WTC11 (cell line): Measurements from ENCODE around the gene GLO1. TPM values are rescaled to one million over a fixed set of nuclear protein-coding genes. Genes with fewer than 3 reads are reported as not detected.

Experiments
- ATAC-seq: fragments of 200-7000 bp; cut with Tn5 transposase; 2 replicates; pipeline ENCODE4 v1.10.0; 2021; ENCODE audit warnings: mild to moderate bottlenecking, moderate library complexity
- CTCF ChIA-PET: fragments of 300-600 bp; sonication (Branson Sonifier 250); formaldehyde crosslinking; loops from one replicate; lab custom pipeline; 2021; ENCODE audit warnings: antibody characterized with exemption; lab: Charles Lee
- POLR2A ChIA-PET: fragments of 350-600 bp; sonication (Branson Sonifier 250); formaldehyde crosslinking; loops from one replicate; lab custom pipeline; 2021; ENCODE audit warnings: antibody characterized with exemption; lab: Charles Lee
- DNase-seq: peaks from one replicate; pipeline ENCODE4 v3.0.0; 2021; ENCODE audit warnings: low spot score
- H3K27ac Mint-ChIP-seq: 2 replicates; pipeline ENCODE4 v1.8.0; 2021; ENCODE audit warnings: mixed read lengths
- H3K27me3 Mint-ChIP-seq: 2 replicates; pipeline ENCODE4 v1.8.0; 2021; ENCODE audit warnings: low read depth, mild to moderate bottlenecking, moderate library complexity, mixed read lengths
- H3K36me3 Mint-ChIP-seq: 2 replicates; pipeline ENCODE4 v1.8.0; 2021; ENCODE audit warnings: mixed read lengths
- H3K4me1 Mint-ChIP-seq: 2 replicates; pipeline ENCODE4 v1.8.0; 2022; ENCODE audit warnings: mixed read lengths
- H3K4me3 Mint-ChIP-seq: 2 replicates; pipeline ENCODE4 v1.8.0; 2021; ENCODE audit warnings: mild to moderate bottlenecking, moderate library complexity, mixed read lengths
- H3K9me3 Mint-ChIP-seq: 2 replicates; pipeline ENCODE4 v1.8.0; 2021; ENCODE audit warnings: mixed read lengths
- AFF4 ChIP-seq: sonication (generic); formaldehyde crosslinking; IDR thresholded peaks from 2 replicates; pipeline ENCODE4 v1.8.1; 2023; ENCODE audit warnings: mild to moderate bottlenecking, missing genetic modification reagents, borderline replicate concordance
- ATF1 ChIP-seq: sonication (generic); formaldehyde crosslinking; IDR thresholded peaks from 2 replicates; pipeline ENCODE4 v1.8.1; 2023; ENCODE audit warnings: mild to moderate bottlenecking, moderate library complexity, missing genetic modification reagents
- CREM ChIP-seq: sonication (generic); formaldehyde crosslinking; IDR thresholded peaks from 2 replicates; pipeline ENCODE4 v1.8.1; 2022; ENCODE audit warnings: mild to moderate bottlenecking, missing genetic modification reagents, moderate library complexity
- CTCF ChIP-seq: fragments of 200-600 bp; IDR thresholded peaks from 2 replicates; pipeline ENCODE4 v1.8.0; 2022; ENCODE audit warnings: antibody characterized with exemption
- E2F1 ChIP-seq: sonication (generic); formaldehyde crosslinking; IDR thresholded peaks from 2 replicates; pipeline ENCODE4 v1.8.0; 2022; ENCODE audit warnings: mild to moderate bottlenecking, missing genetic modification reagents
- HMGA2 ChIP-seq: fragments of 250-450 bp; sonication (Bioruptor Pico); IDR thresholded peaks from 2 replicates; pipeline ENCODE4 v1.4.0; 2021; ENCODE audit warnings: mild to moderate bottlenecking, moderate library complexity
- HMGXB4 ChIP-seq: sonication (generic); formaldehyde crosslinking; IDR thresholded peaks from 2 replicates; pipeline ENCODE4 v1.8.1; 2023; ENCODE audit warnings: mild to moderate bottlenecking, moderate library complexity, missing genetic modification reagents
- JUN ChIP-seq: sonication (generic); formaldehyde crosslinking; IDR thresholded peaks from 2 replicates; pipeline ENCODE4 v1.8.0; 2023; ENCODE audit warnings: mild to moderate bottlenecking, missing genetic modification reagents
- NFATC4 ChIP-seq: fragments of 250-450 bp; sonication (Bioruptor Pico); IDR thresholded peaks from 2 replicates; pipeline ENCODE4 v1.9.0; 2021; ENCODE audit warnings: mild to moderate bottlenecking
- NFE2L1 ChIP-seq: sonication (generic); formaldehyde crosslinking; IDR thresholded peaks from 2 replicates; pipeline ENCODE4 v1.8.1; 2023; ENCODE audit warnings: missing genetic modification reagents
- NFYB ChIP-seq: sonication (generic); formaldehyde crosslinking; conservative IDR thresholded peaks from 2 replicates; pipeline ENCODE4 v1.8.0; 2022; ENCODE audit warnings: low read depth, missing genetic modification reagents
- NR1H2 ChIP-seq: sonication (generic); formaldehyde crosslinking; IDR thresholded peaks from 2 replicates; pipeline ENCODE4 v1.9.0; 2021; ENCODE audit warnings: mild to moderate bottlenecking, moderate library complexity, missing genetic modification reagents
- OVOL2 ChIP-seq: fragments of 250-450 bp; sonication (Bioruptor Pico); IDR thresholded peaks from 2 replicates; pipeline ENCODE4 v1.9.0; 2021; ENCODE audit warnings: mild to moderate bottlenecking, borderline replicate concordance
- PRRX2 ChIP-seq: fragments of 250-450 bp; sonication (Bioruptor Pico); IDR thresholded peaks from 2 replicates; pipeline ENCODE4 v1.8.0; 2021; ENCODE audit warnings: mild to moderate bottlenecking
- SMAD3 ChIP-seq: sonication (generic); formaldehyde crosslinking; IDR thresholded peaks from 2 replicates; pipeline ENCODE4 v1.8.0; 2022; ENCODE audit warnings: missing genetic modification reagents, mild to moderate bottlenecking, borderline replicate concordance
- STAT6 ChIP-seq: sonication (generic); formaldehyde crosslinking; conservative IDR thresholded peaks from 2 replicates; pipeline ENCODE4 v1.8.1; 2023; ENCODE audit warnings: mild to moderate bottlenecking, low read depth, missing genetic modification reagents, moderate library complexity
- TEAD4 ChIP-seq: sonication (generic); formaldehyde crosslinking; IDR thresholded peaks from 2 replicates; pipeline ENCODE4 v1.8.0; 2022; ENCODE audit warnings: mild to moderate bottlenecking, missing genetic modification reagents
- TP53 ChIP-seq: sonication (generic); formaldehyde crosslinking; IDR thresholded peaks from 2 replicates; pipeline ENCODE4 v1.8.1; 2023; ENCODE audit warnings: mild to moderate bottlenecking, missing genetic modification reagents
- ZBTB43 ChIP-seq: sonication (generic); formaldehyde crosslinking; IDR thresholded peaks from 2 replicates; pipeline ENCODE4 v1.8.1; 2023; ENCODE audit warnings: mild to moderate bottlenecking, missing genetic modification reagents
- ZMAT4 ChIP-seq: fragments of 250-450 bp; sonication (Bioruptor Pico); IDR thresholded peaks from 2 replicates; pipeline ENCODE4 v1.9.0; 2021; ENCODE audit warnings: mild to moderate bottlenecking
- ZNF263 ChIP-seq: sonication (generic); formaldehyde crosslinking; IDR thresholded peaks from 2 replicates; pipeline ENCODE4 v1.8.1; 2022; ENCODE audit warnings: low read depth, mild to moderate bottlenecking, moderate library complexity, missing genetic modification reagents
- ZNF396 ChIP-seq: fragments of 250-450 bp; sonication (Bioruptor Pico); IDR thresholded peaks from 2 replicates; pipeline ENCODE4 v1.8.0; 2021; ENCODE audit warnings: mild to moderate bottlenecking, moderate library complexity, borderline replicate concordance
- ZSCAN18 ChIP-seq: fragments of 250-450 bp; sonication (Bioruptor Pico); IDR thresholded peaks from 2 replicates; pipeline ENCODE4 v2.1.2; 2022; ENCODE audit warnings: mild to moderate bottlenecking, moderate library complexity
- total RNA-seq: library from RNA; stranded (reverse); gene quantifications from 3 replicates; pipeline ENCODE4 v1.2.3, GENCODE V29; 2021

GLO1 gene
- total RNA-seq, 1 experiment from 2014 or later, result 147 TPM

GRCh38 chr6:38636027-38636426 is 66.9 kb downstream of the GLO1 start:
- Mint-ChIP-seq H3K36me3 (no peaks in the 10 kb centered on the region), H3K9me3 (peaks cover 5% of the 10 kb centered on the region), H3K4me1 (peaks cover 11% of the 10 kb centered on the region), H3K4me3 (no peak overlapping the region), H3K27me3 (peaks cover 6% of the 10 kb centered on the region; the same call in 1 of the 2 replicates), H3K27ac (no peak overlapping the region)
- TF ChIP-seq OVOL2 (CRISPR knock-in tag), result no peak
- TF ChIP-seq E2F1 (CRISPR knock-in tag), result no peak
- no peak for TF ChIP-seq ATF1
- TF ChIP-seq NR1H2, result no peak
- no peak for TF ChIP-seq HMGA2
- TF ChIP-seq CTCF, result no peak
- no peak for TF ChIP-seq NFYB (CRISPR knock-in tag)
- TF ChIP-seq CREM, result no peak
- no peak for TF ChIP-seq ZNF396 (CRISPR knock-in tag)
- TF ChIP-seq ZSCAN18 (CRISPR knock-in tag), result no peak
- no peak for TF ChIP-seq SMAD3 (CRISPR knock-in tag)
- TF ChIP-seq PRRX2, result no peak
- TF ChIP-seq ZBTB43 (CRISPR knock-in tag), result no peak
- no peak for TF ChIP-seq STAT6
- DNase-seq, result no peak
- CTCF ChIA-PET, result no interaction called here
- no peak for ATAC-seq
- POLR2A ChIA-PET, result no interaction called here

GRCh38 chr6:38634518-38634917 is 68.4 kb downstream of the GLO1 start:
- CTCF ChIA-PET, result no interaction called here
- Mint-ChIP-seq H3K27me3 (peaks cover 3% of the 10 kb centered on the region; the same call in 1 of the 2 replicates), H3K36me3 (no peaks in the 10 kb centered on the region), H3K9me3 (peaks cover 5% of the 10 kb centered on the region), H3K4me1 (peaks cover 6% of the 10 kb centered on the region), H3K4me3 (no peak overlapping the region), H3K27ac (no peak overlapping the region)
- POLR2A ChIA-PET, result no interaction called here
- ATAC-seq (no peak), DNase-seq (no peak)
- TF ChIP-seq ZNF263 (CRISPR knock-in tag) (no peak), PRRX2 (no peak), ATF1 (no peak), TP53 (no peak), HMGXB4 (CRISPR knock-in tag) (no peak), ZMAT4 (CRISPR knock-in tag) (no peak), AFF4 (CRISPR knock-in tag) (no peak), TEAD4 (no peak), ZNF396 (CRISPR knock-in tag) (no peak), NFE2L1 (no peak), NFATC4 (CRISPR knock-in tag) (no peak), JUN (CRISPR knock-in tag) (no peak)
